B cell (primary cell): Measurements from ENCODE around the gene NIPA2. TPM values are rescaled to one million over a fixed set of nuclear protein-coding genes. Genes with fewer than 3 reads are reported as not detected.

ENCODE experiments used
- ATAC-seq: fragments of 200-7000 bp; cut with Tn5 transposase; one replicate; pipeline ENCODE4 v1.10.0; 2021; ENCODE audit warnings: low read depth, mild to moderate bottlenecking, moderate number of reproducible peaks, moderate library complexity
- CTCF ChIA-PET: fragments of 350-600 bp; sonication (Branson Sonifier 250); formaldehyde crosslinking; loops from one replicate; lab custom pipeline; 2021; ENCODE audit warnings: antibody characterized with exemption, inconsistent platforms; lab: Charles Lee
- POLR2A ChIA-PET: fragments of 350-600 bp; sonication (Branson Sonifier 250); formaldehyde crosslinking; loops from one replicate; lab custom pipeline; 2021; ENCODE audit warnings: antibody characterized with exemption; lab: Charles Lee
- DNase-seq: peaks from one replicate; pipeline ENCODE4 v3.0.0; 2013
- H2AFZ ChIP-seq: 2 replicates; pipeline ENCODE4 v1.6.1; 2012; ENCODE audit warnings: mild to moderate bottlenecking, low read depth, low read length; ENCODE audit not compliant: insufficient read depth, poor library complexity, severe bottlenecking
- H3K27ac ChIP-seq, 2 donors: 1 replicate in 1 of 2; 2 replicates in 1 of 2; pipeline ENCODE4 v1.5.1; 2012 to 2013; ENCODE audit warnings: low read length in 2 of 2, mild to moderate bottlenecking in 2 of 2, moderate library complexity in 1 of 2
- H3K27me3 ChIP-seq, 4 experiments: fragments of 200-600 bp in 1 of 4; sonication (generic) in 1 of 4; replicated peaks in 1 of 4; 1 replicate in 2 of 4; 2 replicates in 2 of 4; pipeline versions ENCODE4 v1.6.1 to v1.7.0; 2013 to 2016; ENCODE audit warnings: low read length in 3 of 4, mild to moderate bottlenecking in 2 of 4, mixed read lengths in 1 of 4, moderate library complexity in 1 of 4; ENCODE audit not compliant: insufficient read depth in 4 of 4, control insufficient read depth in 3 of 4; ENCODE audit errors: control extremely low read depth in 1 of 4
- H3K36me3 ChIP-seq, 2 experiments: replicated peaks in 1 of 2; 1 replicate in 1 of 2; 2 replicates in 1 of 2; pipeline versions ENCODE4 v1.6.1 to v1.7.1; 2013; ENCODE audit warnings: low read length in 1 of 2; ENCODE audit not compliant: insufficient read depth in 2 of 2, control insufficient read depth in 1 of 2; ENCODE audit errors: control extremely low read depth in 1 of 2, extremely low read depth in 1 of 2
- H3K4me1 ChIP-seq, 2 donors: fragments of 200-600 bp in 1 of 2; sonication (generic) in 1 of 2; 1 replicate in 1 of 2; 2 replicates in 1 of 2; pipeline versions ENCODE4 v1.5.1 to v1.6.1; 2013 to 2017; ENCODE audit warnings: low read length in 2 of 2; ENCODE audit not compliant: control insufficient read depth in 2 of 2, insufficient read depth in 2 of 2
- H3K4me2 ChIP-seq: replicated peaks from 2 replicates; pipeline ENCODE3; 2012; ENCODE audit warnings: mild to moderate bottlenecking, low read depth, low read length; ENCODE audit not compliant: poor library complexity, severe bottlenecking
- H3K4me3 ChIP-seq, 5 experiments: fragments of 200-600 bp in 1 of 5; sonication (generic) in 1 of 5; 1 replicate in 3 of 5; 2 replicates in 2 of 5; pipeline versions ENCODE4 v1.5.1 to v1.7.0; 2011 to 2016; ENCODE audit warnings: low read length in 4 of 5, mild to moderate bottlenecking in 4 of 5, low read depth in 2 of 5, control low read depth in 1 of 5, moderate library complexity in 1 of 5; ENCODE audit not compliant: insufficient read depth in 1 of 5; ENCODE audit errors: control extremely low read depth in 1 of 5, extremely low read depth in 1 of 5
- H3K79me2 ChIP-seq: fragments of 200-600 bp; sonication (generic); one replicate; pipeline ENCODE4 v1.6.0; 2016; ENCODE audit warnings: low read length; ENCODE audit not compliant: control insufficient read depth, insufficient read depth
- H3K9ac ChIP-seq: fragments of 200-600 bp; sonication (generic); 2 replicates; pipeline ENCODE4 v1.6.1; 2017; ENCODE audit warnings: mild to moderate bottlenecking, low read length, moderate library complexity
- H3K9me3 ChIP-seq, 3 donors: one replicate each; pipeline versions ENCODE4 v1.6.1 to v1.7.1; 2013; ENCODE audit warnings: low read length in 2 of 3; ENCODE audit not compliant: control insufficient read depth in 2 of 3, insufficient read depth in 1 of 3; ENCODE audit errors: control extremely low read depth in 1 of 3
- H4K20me1 ChIP-seq: 2 replicates; pipeline ENCODE4 v1.6.0; 2012; ENCODE audit warnings: mild to moderate bottlenecking, low read length; ENCODE audit not compliant: insufficient read depth, control insufficient read depth, poor library complexity, severe bottlenecking
- H3K27ac Mint-ChIP-seq: one replicate; pipeline ENCODE4 v1.8.0; 2021; ENCODE audit warnings: mixed read lengths
- H3K27me3 Mint-ChIP-seq: one replicate; pipeline ENCODE4 v1.8.0; 2021; ENCODE audit warnings: mixed read lengths
- H3K4me1 Mint-ChIP-seq: one replicate; pipeline ENCODE4 v1.8.0; 2021; ENCODE audit warnings: mixed read lengths
- H3K4me3 Mint-ChIP-seq: one replicate; pipeline ENCODE4 v1.8.0; 2021; ENCODE audit warnings: mixed read lengths
- H3K9me3 Mint-ChIP-seq: one replicate; pipeline ENCODE4 v1.8.0; 2022; ENCODE audit warnings: mixed read lengths; ENCODE audit not compliant: insufficient read depth
- EZH2 ChIP-seq: IDR thresholded peaks from 2 replicates; pipeline ENCODE4 v1.6.1; 2012; ENCODE audit warnings: borderline replicate concordance, low read depth, mild to moderate bottlenecking, moderate library complexity, low read length; ENCODE audit not compliant: insufficient read depth, poor library complexity, severe bottlenecking
- WGBS: methylation state at CpG from one replicate; pipeline ENCODE4 v1.1.5; 2013; ENCODE audit warnings: missing lambda C conversion rate; ENCODE audit not compliant: insufficient coverage; 5-methylcytosine and 5-hydroxymethylcytosine counted together
- intact Hi-C: fragments of 100-400 bp; cut with micrococcal nuclease; formaldehyde crosslinking; loops from one replicate; pipeline ENCODE4 v1.10.0; 2022
- polyA plus RNA-seq: library from polyadenylated mRNA; depleted of rRNA; stranded (reverse); fragments of >200 nt; gene quantifications from 2 replicates; pipeline ENCODE4 v1.2.3, GENCODE V29; 2012
- total RNA-seq, 2 donors: library from RNA; stranded (reverse); fragments of 120-200 nt in 1 of 2; gene quantifications; 1 replicate in 1 of 2; 2 replicates in 1 of 2; pipeline versions ENCODE4 v1.2.3 to v1.2.4, GENCODE V29; 2013 to 2022
- TF ChIP-seq, protein P1 (sequence below): fragments of 200-600 bp; IDR thresholded peaks from one replicate; pipeline ENCODE4 v1.8.0; 2022; ENCODE audit warnings: antibody characterized with exemption, mild to moderate bottlenecking

The NIPA2 gene
- total and polyA plus RNA-seq, 2 donors (not counting 1 experiment from before 2014, with no cell fraction given): 47.1 to 65.3 TPM

- Histone ChIP-seq H3K9ac (no peak overlapping the region), H3K9me3 (no peaks in the 10 kb centered on the region), H3K4me3 (no peak overlapping the region), H4K20me1 (peaks cover 12% of the 10 kb centered on the region), H3K79me2 (no peaks in the 10 kb centered on the region), H3K27me3 (no peaks in the 10 kb centered on the region), H3K36me3 (peaks cover 7 to 22% of the 10 kb centered on the region in 2 experiments), H3K4me1 (no peaks in the 10 kb centered on the region), H2AFZ (no peak overlapping the region), H3K4me2 (no peak overlapping the region), H3K27ac (no peak overlapping the region)
- no peak for ATAC-seq
- TF ChIP-seq, protein P1, sequence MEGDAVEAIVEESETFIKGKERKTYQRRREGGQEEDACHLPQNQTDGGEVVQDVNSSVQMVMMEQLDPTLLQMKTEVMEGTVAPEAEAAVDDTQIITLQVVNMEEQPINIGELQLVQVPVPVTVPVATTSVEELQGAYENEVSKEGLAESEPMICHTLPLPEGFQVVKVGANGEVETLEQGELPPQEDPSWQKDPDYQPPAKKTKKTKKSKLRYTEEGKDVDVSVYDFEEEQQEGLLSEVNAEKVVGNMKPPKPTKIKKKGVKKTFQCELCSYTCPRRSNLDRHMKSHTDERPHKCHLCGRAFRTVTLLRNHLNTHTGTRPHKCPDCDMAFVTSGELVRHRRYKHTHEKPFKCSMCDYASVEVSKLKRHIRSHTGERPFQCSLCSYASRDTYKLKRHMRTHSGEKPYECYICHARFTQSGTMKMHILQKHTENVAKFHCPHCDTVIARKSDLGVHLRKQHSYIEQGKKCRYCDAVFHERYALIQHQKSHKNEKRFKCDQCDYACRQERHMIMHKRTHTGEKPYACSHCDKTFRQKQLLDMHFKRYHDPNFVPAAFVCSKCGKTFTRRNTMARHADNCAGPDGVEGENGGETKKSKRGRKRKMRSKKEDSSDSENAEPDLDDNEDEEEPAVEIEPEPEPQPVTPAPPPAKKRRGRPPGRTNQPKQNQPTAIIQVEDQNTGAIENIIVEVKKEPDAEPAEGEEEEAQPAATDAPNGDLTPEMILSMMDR: no peak
- TF ChIP-seq EZH2: no peak
- intact Hi-C loops: no loop called here
- H3K27me3 Mint-ChIP-seq: no peaks in the 10 kb centered on the region
- no peak for DNase-seq
- no peak overlapping the region for H3K4me3 Mint-ChIP-seq
- ChIA-PET CTCF (no interaction called here), POLR2A (no interaction called here)
- no peak overlapping the region for H3K27ac Mint-ChIP-seq
- WGBS: 99% methylated on average over 11 of the region's 11 CpGs
- no peaks in the 10 kb centered on the region for H3K4me1 Mint-ChIP-seq
- no peaks in the 10 kb centered on the region for H3K9me3 Mint-ChIP-seq
These were observed 32.4 kb downstream of the NIPA2 start for GRCh38 chr15:22870865-22871264.

DNA sequence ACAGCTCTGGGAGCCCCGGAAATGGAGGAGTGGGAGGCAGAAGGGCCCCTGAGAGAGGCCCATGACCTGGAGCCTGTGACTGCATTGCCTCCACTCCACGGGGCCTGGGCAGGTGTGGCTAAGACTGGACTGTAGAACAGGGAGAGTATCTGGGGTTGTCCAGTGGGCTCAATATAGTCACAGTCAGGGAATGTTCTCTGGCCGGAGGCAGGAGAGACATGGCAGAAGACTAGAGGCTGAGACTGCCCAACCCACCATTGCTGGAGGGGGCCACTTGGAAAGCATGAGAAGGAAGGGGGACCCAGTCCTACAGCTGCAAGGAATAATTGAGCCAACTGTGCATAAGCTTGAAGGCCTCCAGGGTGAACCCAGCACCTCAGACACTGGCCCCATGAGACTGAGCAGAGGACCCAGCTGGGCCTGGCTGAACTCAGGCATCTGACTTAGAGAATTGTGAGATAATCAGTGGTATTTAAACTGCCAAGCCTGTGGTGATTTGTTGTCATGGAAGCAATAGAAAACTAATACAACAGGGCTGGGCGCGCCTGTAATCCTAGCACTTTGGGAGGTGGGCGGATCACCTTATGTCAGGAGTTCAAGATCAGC lies 33.1 kb downstream of the NIPA2 start:
- Histone ChIP-seq H3K36me3 (peaks cover 7 to 14% of the 10 kb centered on the region in 2 experiments), H3K9ac (no peak overlapping the region), H3K4me1 (no peaks in the 10 kb centered on the region), H3K79me2 (no peaks in the 10 kb centered on the region), H3K4me2 (no peak overlapping the region), H2AFZ (no peak overlapping the region), H3K9me3 (no peaks in the 10 kb centered on the region), H3K27ac (no peak overlapping the region), H3K4me3 (no peak overlapping the region), H4K20me1 (peaks cover 7% of the 10 kb centered on the region), H3K27me3 (no peaks in the 10 kb centered on the region)
- H3K9me3 Mint-ChIP-seq: no peaks in the 10 kb centered on the region
- ATAC-seq: no peak
- WGBS: 100% methylated on average over 3 of the region's 6 CpGs
- ChIA-PET POLR2A (no interaction called here), CTCF (no interaction called here)
- no peak overlapping the region for H3K4me3 Mint-ChIP-seq
- H3K27me3 Mint-ChIP-seq: no peaks in the 10 kb centered on the region
- no peak for DNase-seq
- H3K27ac Mint-ChIP-seq: peak overlapping the region; percentile 15
- H3K4me1 Mint-ChIP-seq: no peaks in the 10 kb centered on the region
- intact Hi-C loops: no loop called here
- no peak for TF ChIP-seq EZH2
- TF ChIP-seq, protein P1: no peak
